NCI-H187 (cell line): ENCODE measurements around the gene IL3.
"Not testable (repeated sequence)": the region's sequence is repeated elsewhere in the genome, so short reads cannot be mapped to it uniquely, and the experiment has no call there.

Experiments
- DNase-seq, 2 experiments: peaks; one replicate each; lab custom pipeline; 2025; lab: John Stamatoyannopoulos, UW

IL3 gene

GRCh38 chr5:132095077-132095410 is 34.6 kb downstream of the IL3 start:
- DNase-seq, result no peak

GRCh38 chr5:132095424-132095972 is 35.0 kb downstream of the IL3 start:
- no peak for DNase-seq

- no peak for DNase-seq
Observed at GRCh38 chr5:132096904-132097303, 36.4 kb downstream of the IL3 start.

GRCh38 chr5:132098151-132098594 is 37.7 kb downstream of the IL3 start:
- DNase-seq, result no peak

- DNase-seq, result no peak
Observed at GRCh38 chr5:132098621-132099020, 38.2 kb downstream of the IL3 start.

GRCh38 chr5:132099076-132099748 is 38.8 kb downstream of the IL3 start:
- DNase-seq, result no peak

GRCh38 chr5:132099905-132100304 is 39.5 kb downstream of the IL3 start:
- DNase-seq, result no peak

GRCh38 chr5:132100672-132101261 is 40.3 kb downstream of the IL3 start:
- DNase-seq, result no peak

GRCh38 chr5:132101385-132101880 is 41.0 kb downstream of the IL3 start:
- no peak for DNase-seq

- DNase-seq, result no peak
Observed at GRCh38 chr5:132102101-132102701, 41.7 kb downstream of the IL3 start.

GRCh38 chr5:132102944-132103331 is 42.5 kb downstream of the IL3 start:
- DNase-seq, result no peak

GRCh38 chr5:132103332-132103951 is 43.0 kb downstream of the IL3 start:
- no peak for DNase-seq

GRCh38 chr5:132103969-132104391 is 43.5 kb downstream of the IL3 start:
- no peak for DNase-seq

GRCh38 chr5:132104556-132104955 is 44.1 kb downstream of the IL3 start:
- DNase-seq, result no peak

- DNase-seq, result no peak
Observed at GRCh38 chr5:132105688-132106087, 45.2 kb downstream of the IL3 start.

- DNase-seq, result not testable (repeated sequence)
Observed at GRCh38 chr5:132108495-132108894, 48.0 kb downstream of the IL3 start.

- not testable (repeated sequence) for DNase-seq
Observed at GRCh38 chr5:132108957-132109356, 48.5 kb downstream of the IL3 start.

GRCh38 chr5:132109494-132110053 is 49.1 kb downstream of the IL3 start:
- DNase-seq, result no peak

GRCh38 chr5:132110195-132110594 is 49.7 kb downstream of the IL3 start:
- no peak for DNase-seq

- DNase-seq, result no peak
Observed at GRCh38 chr5:132110930-132111329, 50.5 kb downstream of the IL3 start.

GRCh38 chr5:132112111-132112510 is 51.7 kb downstream of the IL3 start:
- DNase-seq, result no peak
